Erythroblast (primary cell): ENCODE measurements around the gene DENND5B.

Source experiments
- GATA1 ChIP-seq: IDR thresholded peaks from 2 replicates; pipeline ENCODE4 v1.6.1; 2011; ENCODE audit warnings: low read depth, mild to moderate bottlenecking, control low read depth, low read length, moderate library complexity
- POLR2A ChIP-seq: IDR thresholded peaks from 2 replicates; pipeline ENCODE4 v1.6.1; 2011; ENCODE audit warnings: mild to moderate bottlenecking, low read length

DNA sequence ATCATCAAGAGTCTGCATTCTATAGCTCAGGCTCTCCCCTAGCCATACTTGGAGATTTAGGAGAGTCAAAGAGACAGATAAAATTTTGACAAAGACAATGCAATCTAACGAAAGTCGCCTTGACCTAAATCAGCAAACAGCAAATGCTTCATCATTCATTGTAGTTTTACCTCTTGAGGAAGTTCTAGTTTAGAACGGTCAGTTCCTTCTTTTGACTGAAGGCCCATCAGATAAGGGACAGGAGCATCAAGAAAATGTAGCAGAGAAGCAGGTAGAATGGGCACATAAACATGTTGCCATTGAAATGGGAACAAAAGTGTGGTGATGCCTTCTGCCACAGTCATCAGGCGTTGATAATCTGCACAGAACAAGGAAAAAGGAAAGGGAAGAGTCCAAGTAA, 130.9 kb downstream of the DENND5B start:
- TF ChIP-seq POLR2A (no peak), GATA1 (no peak)
